WERI-Rb-1 (cell line): ENCODE data around the gene SPATC1L.

Source experiments
- DNase-seq: peaks from one replicate; pipeline ENCODE4 v3.0.0-alpha.2; 2020
- H3K27ac ChIP-seq: fragments of 250-450 bp; sonication (Bioruptor Pico); 2 replicates; pipeline ENCODE4 v1.5.1; 2020; ENCODE audit warnings: mild to moderate bottlenecking, moderate library complexity
- H3K27me3 ChIP-seq: fragments of 250-450 bp; sonication (Bioruptor Pico); 2 replicates; pipeline ENCODE4 v1.5.1; 2021; ENCODE audit warnings: mild to moderate bottlenecking, low read depth, moderate library complexity; ENCODE audit not compliant: insufficient read depth, severe bottlenecking
- H3K36me3 ChIP-seq: fragments of 250-450 bp; sonication (Bioruptor Pico); 2 replicates; pipeline ENCODE4 v1.5.1; 2020; ENCODE audit warnings: mild to moderate bottlenecking, moderate library complexity
- H3K4me3 ChIP-seq: 2 replicates; pipeline ENCODE4 v1.5.1; 2011; ENCODE audit warnings: low read depth, mild to moderate bottlenecking, control low read depth, low read length
- H3K9me3 ChIP-seq: fragments of 250-450 bp; sonication (Bioruptor Pico); 2 replicates; pipeline ENCODE4 v1.5.1; 2021; ENCODE audit warnings: mild to moderate bottlenecking, moderate library complexity; ENCODE audit not compliant: severe bottlenecking
- TF ChIP-seq, protein P1 (sequence below): IDR thresholded peaks from 2 replicates; pipeline ENCODE4 v1.5.1; 2011; ENCODE audit warnings: low read depth, mild to moderate bottlenecking, control low read depth, inconsistent platforms, low read length

The SPATC1L gene

DNA sequence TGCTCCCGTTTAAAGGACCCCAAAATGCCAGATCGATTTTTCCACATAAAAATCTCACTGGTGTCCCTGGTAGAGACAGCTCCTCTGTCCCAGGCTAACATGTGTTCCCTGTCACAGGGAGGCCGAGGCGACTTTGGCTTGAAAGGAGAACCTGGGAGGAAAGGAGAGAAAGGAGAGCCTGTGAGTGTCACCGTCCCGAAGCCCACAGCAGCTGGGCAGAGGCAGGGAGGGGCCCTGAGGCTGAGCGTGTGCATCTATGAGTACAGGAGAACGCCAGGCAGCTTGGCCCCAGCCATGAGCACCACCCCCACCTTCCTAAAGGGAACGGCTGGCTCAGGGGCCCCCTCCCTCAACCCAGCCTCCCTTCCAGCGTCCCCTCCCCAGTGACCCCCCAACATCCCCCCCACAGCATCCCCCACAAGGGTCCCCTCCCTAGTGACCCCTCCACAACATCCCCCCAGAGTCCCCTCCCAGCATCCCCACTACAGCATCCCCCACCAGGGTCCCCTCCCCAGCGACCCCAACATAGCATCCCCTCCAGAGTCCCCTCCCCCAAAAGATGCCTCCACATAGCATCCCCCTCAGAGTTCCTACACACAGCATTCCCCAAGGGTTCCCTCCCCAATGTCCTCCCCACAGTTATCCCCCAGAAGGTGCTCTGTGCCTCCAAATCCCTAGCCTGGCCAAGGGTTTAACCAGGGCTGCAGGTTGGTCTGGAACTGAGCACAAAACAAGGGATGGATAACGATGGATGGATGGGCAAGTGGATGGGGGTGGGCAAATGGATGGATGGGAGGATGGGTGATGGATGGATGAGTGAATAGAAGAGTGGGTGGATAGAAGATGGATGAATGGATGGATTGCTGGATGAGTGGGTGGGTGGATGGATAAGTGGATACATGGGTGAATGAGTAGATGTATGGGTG is 61.2 kb downstream of the SPATC1L start:
- no peaks in the 10 kb centered on the region for H3K9me3 ChIP-seq
- TF ChIP-seq, protein P1, sequence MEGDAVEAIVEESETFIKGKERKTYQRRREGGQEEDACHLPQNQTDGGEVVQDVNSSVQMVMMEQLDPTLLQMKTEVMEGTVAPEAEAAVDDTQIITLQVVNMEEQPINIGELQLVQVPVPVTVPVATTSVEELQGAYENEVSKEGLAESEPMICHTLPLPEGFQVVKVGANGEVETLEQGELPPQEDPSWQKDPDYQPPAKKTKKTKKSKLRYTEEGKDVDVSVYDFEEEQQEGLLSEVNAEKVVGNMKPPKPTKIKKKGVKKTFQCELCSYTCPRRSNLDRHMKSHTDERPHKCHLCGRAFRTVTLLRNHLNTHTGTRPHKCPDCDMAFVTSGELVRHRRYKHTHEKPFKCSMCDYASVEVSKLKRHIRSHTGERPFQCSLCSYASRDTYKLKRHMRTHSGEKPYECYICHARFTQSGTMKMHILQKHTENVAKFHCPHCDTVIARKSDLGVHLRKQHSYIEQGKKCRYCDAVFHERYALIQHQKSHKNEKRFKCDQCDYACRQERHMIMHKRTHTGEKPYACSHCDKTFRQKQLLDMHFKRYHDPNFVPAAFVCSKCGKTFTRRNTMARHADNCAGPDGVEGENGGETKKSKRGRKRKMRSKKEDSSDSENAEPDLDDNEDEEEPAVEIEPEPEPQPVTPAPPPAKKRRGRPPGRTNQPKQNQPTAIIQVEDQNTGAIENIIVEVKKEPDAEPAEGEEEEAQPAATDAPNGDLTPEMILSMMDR = no peak
- H3K4me3 ChIP-seq = no peak overlapping the region
- H3K27me3 ChIP-seq = no peaks in the 10 kb centered on the region
- no peak for DNase-seq
- no peak overlapping the region for H3K27ac ChIP-seq
- peaks cover 25% of the 10 kb centered on the region for H3K36me3 ChIP-seq

DNA sequence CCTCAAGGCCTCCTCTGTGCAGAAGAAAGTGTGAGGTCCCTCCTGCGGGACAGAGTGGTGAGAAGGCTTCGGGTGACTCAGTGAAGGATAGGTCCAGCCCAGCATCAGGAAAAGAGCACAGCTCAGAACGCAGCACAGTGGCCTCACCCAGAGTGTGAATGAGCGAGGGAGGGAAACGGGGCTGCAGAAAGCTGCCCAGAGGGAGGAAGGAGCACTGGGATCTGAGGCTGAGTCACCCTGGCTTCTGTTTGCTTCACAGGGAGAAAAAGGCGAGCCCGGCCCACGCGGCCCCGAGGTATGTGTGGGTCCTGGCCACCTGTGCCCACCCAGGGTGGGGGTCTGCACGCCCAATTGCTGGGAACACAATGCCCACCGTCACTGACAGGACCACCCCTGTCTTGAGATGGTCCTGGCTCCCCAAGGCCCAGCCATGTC is 62.0 kb downstream of the SPATC1L start:
- DNase-seq = no peak
- Histone ChIP-seq H3K27me3 (no peaks in the 10 kb centered on the region), H3K36me3 (peaks cover 25% of the 10 kb centered on the region), H3K9me3 (no peaks in the 10 kb centered on the region), H3K4me3 (no peak overlapping the region), H3K27ac (no peak overlapping the region)
- TF ChIP-seq, protein P1 = no peak

DNA sequence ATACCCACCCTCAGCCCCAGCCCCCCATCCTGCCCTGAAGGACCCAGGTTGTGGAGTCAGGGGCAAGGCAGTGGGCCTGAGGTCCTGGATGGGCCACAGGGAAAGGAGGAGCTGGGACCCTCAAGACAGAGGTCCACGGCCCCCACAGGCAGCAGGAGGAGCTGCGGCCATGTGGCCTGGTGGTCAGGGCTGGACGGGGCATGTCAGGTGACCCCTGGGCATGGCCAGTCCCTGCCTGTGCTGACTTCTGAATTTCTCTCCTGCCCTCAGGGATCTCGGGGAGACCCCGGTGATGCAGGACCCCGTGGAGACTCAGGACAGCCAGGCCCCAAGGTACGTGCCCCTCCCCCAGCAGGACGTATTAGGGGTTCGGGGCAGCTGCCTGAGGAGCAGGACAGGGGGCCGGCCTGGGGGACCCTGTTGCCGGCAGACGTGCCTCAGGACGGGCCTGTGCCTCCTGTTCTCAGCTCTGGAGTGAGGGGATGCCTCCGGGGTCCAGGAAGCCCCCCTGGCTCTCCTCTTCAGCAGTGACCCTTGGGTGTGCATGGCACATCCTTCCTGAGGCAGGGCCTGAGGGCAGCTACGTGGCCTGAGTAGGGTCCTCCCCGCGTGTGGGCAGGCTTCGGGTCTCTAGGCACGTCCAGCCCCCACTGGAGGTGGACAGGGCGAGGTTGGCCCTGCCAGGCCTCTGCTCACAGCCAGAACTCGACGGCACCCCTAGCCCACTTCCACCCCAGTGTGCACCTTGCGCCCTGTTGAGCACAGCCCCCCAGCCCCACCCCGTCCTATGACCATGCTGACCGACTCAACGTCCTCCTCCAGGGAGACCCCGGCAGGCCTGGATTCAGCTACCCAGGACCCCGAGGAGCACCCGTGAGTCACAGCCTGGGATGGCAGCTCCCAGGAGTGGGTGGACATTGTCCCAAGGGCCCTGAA is 62.7 kb downstream of the SPATC1L start:
- H3K9me3 ChIP-seq = no peaks in the 10 kb centered on the region
- H3K36me3 ChIP-seq = peaks cover 25% of the 10 kb centered on the region
- DNase-seq = peak; percentile 9
- no peaks in the 10 kb centered on the region for H3K27me3 ChIP-seq
- H3K4me3 ChIP-seq = no peak overlapping the region
- no peak overlapping the region for H3K27ac ChIP-seq
- TF ChIP-seq, protein P1 = no peak

DNA sequence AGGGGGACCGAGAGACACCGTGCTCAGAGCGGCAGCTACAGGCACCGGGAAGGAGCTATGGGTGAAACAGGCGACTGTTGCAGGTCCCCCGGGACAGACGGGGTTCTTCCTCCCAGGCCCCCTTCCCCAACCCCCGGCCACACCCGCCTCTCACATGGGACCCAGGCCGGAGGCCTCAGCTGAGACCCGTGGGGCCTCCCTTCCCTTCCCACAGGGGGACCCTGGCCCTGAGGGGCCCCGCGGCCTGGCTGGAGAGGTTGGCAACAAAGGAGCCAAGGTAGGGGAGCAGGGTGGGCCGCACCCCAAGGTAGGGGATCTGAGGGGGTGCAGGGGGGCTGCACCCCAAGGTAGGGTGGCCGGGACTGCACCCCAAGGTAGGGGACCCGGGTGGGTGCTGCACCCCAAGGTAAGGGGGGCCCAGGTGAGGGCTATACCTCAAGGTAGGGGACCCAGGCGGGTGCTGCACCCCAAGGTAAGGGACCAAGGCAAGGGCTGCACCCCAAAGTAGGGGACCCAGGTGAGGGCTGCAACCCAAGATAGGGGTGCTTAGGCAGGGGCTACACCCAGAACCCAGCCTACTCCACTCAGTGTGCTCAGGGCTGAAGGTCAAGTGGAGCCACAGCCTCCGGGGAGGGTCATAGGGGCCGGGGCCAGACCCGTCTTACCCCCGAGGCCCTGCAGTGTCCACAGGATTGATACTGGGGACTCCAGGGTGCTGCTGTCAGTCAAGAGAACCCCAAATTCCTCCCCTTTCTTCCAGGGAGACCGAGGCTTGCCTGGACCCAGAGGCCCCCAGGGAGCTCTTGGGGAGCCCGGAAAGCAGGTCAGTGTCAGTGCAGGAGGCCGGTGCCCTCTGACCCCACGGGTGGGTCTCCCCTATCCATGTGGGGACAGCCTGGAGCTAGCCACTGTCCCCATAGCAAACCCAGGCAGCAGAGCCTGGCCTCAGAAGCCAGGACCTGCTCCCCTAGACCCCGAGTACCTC is 63.7 kb downstream of the SPATC1L start:
- no peaks in the 10 kb centered on the region for H3K9me3 ChIP-seq
- H3K27me3 ChIP-seq = no peaks in the 10 kb centered on the region
- no peak overlapping the region for H3K4me3 ChIP-seq
- H3K36me3 ChIP-seq = peaks cover 22% of the 10 kb centered on the region
- DNase-seq = no peak
- TF ChIP-seq, protein P1 = no peak
- no peak overlapping the region for H3K27ac ChIP-seq

DNA sequence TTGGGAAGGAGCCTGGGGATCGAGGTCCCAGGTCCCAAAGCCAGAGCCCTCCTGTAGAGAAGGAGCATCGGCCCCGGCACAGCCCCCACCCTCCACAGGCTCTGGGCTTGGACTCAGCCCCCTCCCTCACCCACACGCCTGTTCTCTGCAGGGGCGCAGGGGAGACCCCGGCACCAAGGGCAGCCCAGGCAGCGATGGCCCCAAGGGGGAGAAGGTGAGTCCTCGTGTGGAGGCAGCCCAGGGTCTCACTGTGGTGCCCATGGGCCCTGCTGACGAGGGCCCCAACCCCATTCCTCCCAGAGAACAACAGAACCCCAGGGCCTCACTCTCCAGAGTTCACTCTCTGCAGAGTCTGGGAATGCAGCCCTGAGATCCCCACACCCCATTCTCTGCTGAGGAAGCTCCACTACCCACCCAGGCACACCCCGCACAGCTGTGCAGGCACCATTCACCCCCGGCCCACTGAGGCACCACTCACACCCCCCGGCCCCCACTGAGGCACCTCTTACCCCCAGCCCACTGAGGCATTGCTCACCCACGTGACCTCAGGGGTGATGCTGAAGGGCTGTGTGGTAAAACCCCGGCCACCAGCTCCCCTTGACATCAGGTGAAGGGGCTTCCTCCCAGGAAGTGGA is 64.5 kb downstream of the SPATC1L start:
- Histone ChIP-seq H3K27me3 (no peaks in the 10 kb centered on the region), H3K36me3 (peaks cover 30% of the 10 kb centered on the region), H3K27ac (no peak overlapping the region), H3K9me3 (peaks cover 2% of the 10 kb centered on the region), H3K4me3 (no peak overlapping the region)
- TF ChIP-seq, protein P1 = no peak
- no peak for DNase-seq
